ENCODE results near the gene IFT122. TPM values are rescaled to one million over a fixed set of nuclear protein-coding genes. Genes with fewer than 3 reads are reported as not detected.

The IFT122 gene
- total and polyA plus RNA-seq, 8 donors = 15.3 to 37.1 (median 21.8) TPM

- WGBS, 2 donors = 74 to 79% methylated on average over 4 of the region's 4 CpGs
- Histone ChIP-seq H3K27me3 (no peaks in the 10 kb centered on the region), H3K36me3 (no peaks in the 10 kb centered on the region), H3K9me3 (no peaks in the 10 kb centered on the region), H3K4me1 (no peaks in the 10 kb centered on the region), H3K4me3 (no peak overlapping the region), H3K27ac (no peak overlapping the region)
- no peak for TF ChIP-seq CTCF (IDR thresholded peaks at IDR 0.05)
- intact Hi-C loops (cut with DNase I) = no loop called here
- FAIRE-seq (no peak), ATAC-seq (no peak), DNase-seq (no peak)
Observed at GRCh38 chr3:129416415-129416814, 23.6 kb upstream of the IFT122 start.

GRCh38 chr3:129417326-129417725, 22.7 kb upstream of the IFT122 start:
- no peak for DNase-seq
- no peak for TF ChIP-seq CTCF (IDR thresholded peaks at IDR 0.05)
- H3K4me1 ChIP-seq = no peaks in the 10 kb centered on the region
- intact Hi-C loops (cut with DNase I) = no loop called here
- H3K9me3 ChIP-seq = no peaks in the 10 kb centered on the region
- H3K27me3 ChIP-seq = no peaks in the 10 kb centered on the region
- FAIRE-seq = no peak
- H3K4me3 ChIP-seq = no peak overlapping the region
- no peak overlapping the region for H3K27ac ChIP-seq
- peak in 1 of 4 donors; percentile 54 for ATAC-seq
- H3K36me3 ChIP-seq = no peaks in the 10 kb centered on the region
- 71 to 87% methylated on average over 1 of the region's 1 CpG for whole genome bisulfite sequencing, 2 donors

GRCh38 chr3:129418041-129418973, 21.7 kb upstream of the IFT122 start:
- FAIRE-seq (no peak), DNase-seq (no peak), ATAC-seq (no peak)
- Histone ChIP-seq H3K36me3 (no peaks in the 10 kb centered on the region), H3K4me1 (no peaks in the 10 kb centered on the region), H3K27ac (no peak overlapping the region), H3K4me3 (no peak overlapping the region), H3K9me3 (no peaks in the 10 kb centered on the region), H3K27me3 (no peaks in the 10 kb centered on the region)
- WGBS, 2 donors = 76 to 82% methylated on average over 14 of the region's 14 CpGs
- no peak for TF ChIP-seq CTCF (IDR thresholded peaks at IDR 0.05)
- intact Hi-C loops (cut with DNase I) = no loop called here

GRCh38 chr3:129419476-129419875, 20.5 kb upstream of the IFT122 start:
- Histone ChIP-seq H3K4me1 (no peaks in the 10 kb centered on the region), H3K27ac (no peak overlapping the region), H3K9me3 (no peaks in the 10 kb centered on the region), H3K36me3 (no peaks in the 10 kb centered on the region), H3K27me3 (no peaks in the 10 kb centered on the region), H3K4me3 (no peak overlapping the region)
- ATAC-seq = no peak
- no peak for FAIRE-seq
- DNase-seq = no peak
- no peak for TF ChIP-seq CTCF (IDR thresholded peaks at IDR 0.05)
- intact Hi-C loops (cut with DNase I) = no loop called here
- WGBS, 2 donors = 72 to 90% methylated on average over 4 of the region's 4 CpGs

GRCh38 chr3:129421236-129421883, 18.7 kb upstream of the IFT122 start:
- ATAC-seq = no peak

More at GRCh38 chr3:129421236-129421883, 18.7 kb upstream of the IFT122 start:
- Histone ChIP-seq H3K4me1 (no peaks in the 10 kb centered on the region), H3K36me3 (no peaks in the 10 kb centered on the region), H3K9me3 (no peaks in the 10 kb centered on the region), H3K27me3 (no peaks in the 10 kb centered on the region), H3K27ac (no peak overlapping the region), H3K4me3 (no peak overlapping the region)
- WGBS, 2 donors = 88 to 92% methylated on average over 12 of the region's 12 CpGs
- TF ChIP-seq CTCF (IDR thresholded peaks at IDR 0.05) = no peak
- DNase-seq (no peak), FAIRE-seq (no peak)
- intact Hi-C loops (cut with DNase I) = no loop called here

Data from pancreas (tissue), 10 donors.